ENCODE data around the gene SACM1L.

SACM1L gene

DNA sequence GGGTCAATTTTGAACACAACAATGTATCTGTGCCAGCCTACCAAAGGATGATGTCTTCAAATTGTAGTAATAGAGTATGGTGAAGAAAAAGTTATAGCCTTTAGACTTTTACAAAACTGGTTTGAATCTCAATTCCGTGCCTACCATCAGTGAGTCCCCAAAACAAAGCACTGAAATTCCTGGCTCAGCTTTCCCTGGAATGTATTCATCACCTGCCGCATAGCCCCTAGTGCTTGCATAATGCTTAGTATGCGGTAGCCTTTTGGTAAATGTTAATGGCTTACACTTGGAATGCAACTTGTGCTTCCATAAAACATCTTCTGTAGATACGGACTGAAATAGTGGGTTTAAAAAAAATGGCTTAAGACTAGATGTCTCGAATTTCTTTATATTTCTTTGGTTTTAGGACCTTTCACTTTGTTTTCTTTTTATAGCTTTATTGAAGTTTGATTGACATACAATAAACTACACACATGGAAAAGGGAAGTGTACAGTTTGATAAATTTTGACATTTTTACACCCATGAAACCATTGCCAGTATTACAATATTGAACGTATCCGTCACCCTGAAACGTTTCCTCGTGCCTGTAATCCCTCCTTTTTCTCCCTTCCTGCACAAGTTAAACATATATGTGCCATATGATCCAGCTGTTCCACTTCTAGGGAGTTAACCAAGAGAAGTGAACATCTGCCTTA, 12.1 kb downstream of the SACM1L start:
- H3K4me2 ChIP-seq (ENCODE audit: low read length): no peak overlapping the region
- H3K27ac ChIP-seq: no peak overlapping the region
- H2AFZ ChIP-seq: no peak overlapping the region
- H3K27me3 ChIP-seq (ENCODE audit: control insufficient read depth, insufficient read depth, low read length): no peaks in the 10 kb centered on the region
- H3K9ac ChIP-seq: no peak overlapping the region
- H3K9me3 ChIP-seq (ENCODE audit: control insufficient read depth, low read length): no peaks in the 10 kb centered on the region
- H3K4me1 ChIP-seq: peaks cover 2% of the 10 kb centered on the region
- TF ChIP-seq CTCF (IDR thresholded peaks at IDR 0.05): no peak
- no peak overlapping the region for H3K4me3 ChIP-seq (ENCODE audit: low read depth, low read length)
- H3K36me3 ChIP-seq (ENCODE audit: control insufficient read depth, insufficient read depth, low read length): no peaks in the 10 kb centered on the region
- H3K79me2 ChIP-seq: peaks cover 37% of the 10 kb centered on the region

- no peak overlapping the region for H3K4me3 ChIP-seq (ENCODE audit: low read depth, low read length)
- TF ChIP-seq CTCF (IDR thresholded peaks at IDR 0.05): no peak
- no peak overlapping the region for H3K9ac ChIP-seq
- H3K9me3 ChIP-seq (ENCODE audit: control insufficient read depth, low read length): no peaks in the 10 kb centered on the region
- no peak overlapping the region for H3K27ac ChIP-seq
- no peaks in the 10 kb centered on the region for H3K4me1 ChIP-seq
- H3K4me2 ChIP-seq (ENCODE audit: low read length): no peak overlapping the region
- peaks cover 18% of the 10 kb centered on the region for H3K79me2 ChIP-seq
- no peaks in the 10 kb centered on the region for H3K27me3 ChIP-seq (ENCODE audit: control insufficient read depth, insufficient read depth, low read length)
- H3K36me3 ChIP-seq (ENCODE audit: control insufficient read depth, insufficient read depth, low read length): no peaks in the 10 kb centered on the region
- H2AFZ ChIP-seq: no peak overlapping the region
Measured at GRCh38 chr3:45704301-45704943, 15.2 kb downstream of the SACM1L start.

GRCh38 chr3:45705839-45706808, 16.9 kb downstream of the SACM1L start:
- Histone ChIP-seq H3K9ac (no peak overlapping the region), H3K27ac (no peak overlapping the region), H3K9me3 (ENCODE audit: control insufficient read depth, low read length) (no peaks in the 10 kb centered on the region), H3K4me3 (ENCODE audit: low read depth, low read length) (no peak overlapping the region), H2AFZ (no peak overlapping the region), H3K4me2 (ENCODE audit: low read length) (no peak overlapping the region), H3K27me3 (ENCODE audit: control insufficient read depth, insufficient read depth, low read length) (no peaks in the 10 kb centered on the region), H3K79me2 (peaks cover 6% of the 10 kb centered on the region), H3K4me1 (no peaks in the 10 kb centered on the region), H3K36me3 (ENCODE audit: control insufficient read depth, insufficient read depth, low read length) (no peaks in the 10 kb centered on the region)
- TF ChIP-seq CTCF (IDR thresholded peaks at IDR 0.05): no peak

DNA sequence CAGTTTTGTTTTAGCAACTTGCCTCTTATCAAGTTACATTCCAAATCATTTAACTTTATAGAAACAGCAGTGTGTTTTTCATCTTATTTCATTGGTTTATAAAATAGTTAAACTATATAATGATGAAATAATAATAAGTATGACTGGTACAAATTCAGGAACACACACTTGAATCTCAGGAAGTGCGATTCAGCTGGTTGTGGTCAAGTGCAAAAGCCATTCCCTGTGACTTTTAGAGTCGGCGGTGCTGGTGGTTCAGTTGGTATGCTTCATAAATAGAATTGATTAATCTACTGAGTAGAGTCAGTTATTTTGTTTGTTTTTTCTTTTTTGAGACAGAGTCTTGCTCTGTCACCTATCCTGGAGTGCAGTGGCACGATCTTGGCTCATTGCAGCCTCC, 22.7 kb downstream of the SACM1L start:
- Histone ChIP-seq H3K36me3 (ENCODE audit: control insufficient read depth, insufficient read depth, low read length) (no peaks in the 10 kb centered on the region), H3K9ac (no peak overlapping the region)

More for the DNA sequence above, 22.7 kb downstream of the SACM1L start:
- H3K4me2 ChIP-seq (ENCODE audit: low read length): no peak overlapping the region
- no peak overlapping the region for H3K4me3 ChIP-seq (ENCODE audit: low read depth, low read length)
- no peak for TF ChIP-seq CTCF (IDR thresholded peaks at IDR 0.05)
- H3K79me2 ChIP-seq: no peaks in the 10 kb centered on the region
- no peak overlapping the region for H3K27ac ChIP-seq
- H3K27me3 ChIP-seq (ENCODE audit: control insufficient read depth, insufficient read depth, low read length): no peaks in the 10 kb centered on the region
- H2AFZ ChIP-seq: no peak overlapping the region
- H3K9me3 ChIP-seq (ENCODE audit: control insufficient read depth, low read length): no peaks in the 10 kb centered on the region
- H3K4me1 ChIP-seq: no peaks in the 10 kb centered on the region
